ENCODE data around the gene LRRC8E.
"Not testable (repeated sequence)": the region's sequence is repeated elsewhere in the genome, so short reads cannot be mapped to it uniquely, and the experiment has no call there.

LRRC8E gene

GRCh38 chr19:7927605-7928333, 39.5 kb downstream of the LRRC8E start:
- H2AFZ ChIP-seq (ENCODE audit: low read depth): no peak overlapping the region
- H4K20me1 ChIP-seq (ENCODE audit: insufficient read depth): no peaks in the 10 kb centered on the region
- H3K27ac ChIP-seq: no peak overlapping the region
- no peaks in the 10 kb centered on the region for H3K36me3 ChIP-seq (ENCODE audit: insufficient read depth)
- H3K79me2 ChIP-seq (ENCODE audit: insufficient read depth, low read depth): no peaks in the 10 kb centered on the region
- no peaks in the 10 kb centered on the region for H3K27me3 ChIP-seq (ENCODE audit: insufficient read depth, low read depth)
- no peak overlapping the region for H3K4me3 ChIP-seq (IDR thresholded peaks at IDR 0.05; ENCODE audit: insufficient read depth, low read depth, low read length)
- no peak overlapping the region for H3K4me2 ChIP-seq
- H3K9ac ChIP-seq: no peak overlapping the region
- no peaks in the 10 kb centered on the region for H3K4me1 ChIP-seq (ENCODE audit: low read depth, poor library complexity, severe bottlenecking)
- no peak for TF ChIP-seq CTCF (conservative IDR thresholded peaks at IDR 0.05; ENCODE audit: low read depth, low read length)

GRCh38 chr19:7928334-7928706, 40.0 kb downstream of the LRRC8E start:
- no peak overlapping the region for H3K27ac ChIP-seq
- H3K4me1 ChIP-seq (ENCODE audit: low read depth, poor library complexity, severe bottlenecking): no peaks in the 10 kb centered on the region
- H3K79me2 ChIP-seq (ENCODE audit: insufficient read depth, low read depth): no peaks in the 10 kb centered on the region
- no peak overlapping the region for H3K9ac ChIP-seq
- H3K27me3 ChIP-seq (ENCODE audit: insufficient read depth, low read depth): no peaks in the 10 kb centered on the region
- TF ChIP-seq CTCF (conservative IDR thresholded peaks at IDR 0.05; ENCODE audit: low read depth, low read length): no peak
- no peak overlapping the region for H3K4me2 ChIP-seq
- no peaks in the 10 kb centered on the region for H3K36me3 ChIP-seq (ENCODE audit: insufficient read depth)
- H3K4me3 ChIP-seq (IDR thresholded peaks at IDR 0.05; ENCODE audit: insufficient read depth, low read depth, low read length): no peak overlapping the region
- no peaks in the 10 kb centered on the region for H4K20me1 ChIP-seq (ENCODE audit: insufficient read depth)
- no peak overlapping the region for H2AFZ ChIP-seq (ENCODE audit: low read depth)

GRCh38 chr19:7928741-7929701, 40.7 kb downstream of the LRRC8E start:
- Histone ChIP-seq H3K4me3 (IDR thresholded peaks at IDR 0.05; ENCODE audit: insufficient read depth, low read depth, low read length) (no peak overlapping the region), H3K79me2 (ENCODE audit: insufficient read depth, low read depth) (no peaks in the 10 kb centered on the region), H3K27ac (no peak overlapping the region), H3K36me3 (ENCODE audit: insufficient read depth) (no peaks in the 10 kb centered on the region), H2AFZ (ENCODE audit: low read depth) (no peak overlapping the region), H4K20me1 (ENCODE audit: insufficient read depth) (no peaks in the 10 kb centered on the region), H3K9ac (no peak overlapping the region), H3K4me1 (ENCODE audit: low read depth, poor library complexity, severe bottlenecking) (no peaks in the 10 kb centered on the region), H3K27me3 (ENCODE audit: insufficient read depth, low read depth) (no peaks in the 10 kb centered on the region), H3K4me2 (no peak overlapping the region)
- TF ChIP-seq CTCF (conservative IDR thresholded peaks at IDR 0.05; ENCODE audit: low read depth, low read length): peak; percentile 34; the same call in 1 of the 2 replicates

- H3K36me3 ChIP-seq (ENCODE audit: insufficient read depth); H4K20me1 ChIP-seq (ENCODE audit: insufficient read depth); H3K27ac ChIP-seq; H3K9ac ChIP-seq; H3K4me3 ChIP-seq (IDR thresholded peaks at IDR 0.05; ENCODE audit: insufficient read depth, low read depth, low read length); H3K27me3 ChIP-seq (ENCODE audit: insufficient read depth, low read depth); H3K79me2 ChIP-seq (ENCODE audit: insufficient read depth, low read depth); H2AFZ ChIP-seq (ENCODE audit: low read depth); H3K4me1 ChIP-seq (ENCODE audit: low read depth, poor library complexity, severe bottlenecking); H3K4me2 ChIP-seq: not testable (repeated sequence)
Measured at GRCh38 chr19:7930030-7930429, 41.7 kb downstream of the LRRC8E start.

All from KMS-11 (cell line).